GM21619 (cell line): Measurements from ENCODE around the gene NCOA7.
"Not testable (repeated sequence)": the region's sequence is repeated elsewhere in the genome, so short reads cannot be mapped to it uniquely, and the experiment has no call there.

Experiments used
- ATAC-seq: cut with Tn5 transposase; IDR thresholded peaks from one replicate; pipeline ENCODE4 v1.9.1; 2021; ENCODE audit not compliant: unreplicated experiment

The NCOA7 gene

GRCh38 chr6:125913864-125914351, 123.1 kb downstream of the NCOA7 start:
- no peak for ATAC-seq

GRCh38 chr6:125918230-125918629, 127.5 kb downstream of the NCOA7 start:
- ATAC-seq = no peak

DNA sequence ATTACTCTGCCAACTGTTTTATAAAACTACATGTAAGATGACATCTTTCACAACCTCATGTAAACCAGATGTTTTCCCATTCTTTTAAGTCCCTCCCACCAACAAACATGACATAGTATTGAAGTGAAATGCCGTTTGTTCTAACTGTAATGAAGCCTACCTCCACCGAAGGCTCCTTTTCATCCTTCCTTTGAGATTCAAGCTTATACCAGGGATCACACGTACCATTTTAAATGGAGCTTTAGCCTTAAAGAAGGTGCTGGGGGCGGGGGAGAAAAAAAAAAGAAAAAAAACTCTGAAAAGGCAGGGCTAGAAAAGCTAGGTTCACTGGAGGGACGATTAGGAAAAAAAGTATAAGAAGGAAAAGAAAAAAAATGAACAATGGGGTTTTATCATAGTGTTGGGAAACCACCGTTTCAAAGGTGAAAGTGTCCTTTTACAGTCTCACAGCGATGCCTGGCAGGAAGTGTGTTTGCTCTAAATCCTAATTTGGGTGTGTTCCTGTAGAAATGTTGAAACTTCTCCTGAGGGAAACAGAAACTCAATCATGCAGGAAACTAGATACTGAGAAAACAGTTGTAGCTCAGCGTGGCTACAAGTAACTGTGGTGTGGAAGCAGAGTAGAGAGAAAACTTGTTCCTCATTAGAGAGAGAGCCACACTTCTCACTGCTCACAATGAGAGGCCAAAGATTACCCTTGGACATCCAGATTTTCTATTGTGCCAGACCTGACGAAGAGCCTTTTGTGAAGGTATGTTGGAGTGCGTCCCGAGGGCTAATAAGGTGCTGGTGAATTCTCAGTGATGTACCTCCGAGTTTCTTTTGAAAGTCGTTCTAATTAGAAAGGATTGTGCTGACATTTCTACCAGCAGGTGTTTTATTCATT, 128.2 kb downstream of the NCOA7 start:
- ATAC-seq = peak; percentile 99

DNA sequence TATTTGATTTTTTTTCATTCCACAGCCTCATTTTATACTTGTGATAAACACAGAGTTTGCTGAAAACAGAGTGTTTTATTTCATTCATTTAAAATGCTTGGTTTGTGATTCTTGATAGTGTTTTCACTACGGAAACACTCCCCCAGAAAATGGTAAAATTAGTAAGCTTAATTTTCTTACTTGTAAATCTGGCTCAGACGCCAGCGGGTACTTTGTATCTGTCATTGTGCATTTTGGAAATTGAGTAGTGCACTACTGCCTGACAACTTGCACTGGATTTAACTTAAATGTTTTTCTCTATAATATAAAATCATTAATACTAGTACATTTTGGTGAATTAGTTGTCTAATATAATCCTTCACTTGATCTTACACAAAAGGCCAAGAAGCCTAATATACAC, 128.9 kb downstream of the NCOA7 start:
- no peak for ATAC-seq

- ATAC-seq = no peak
Measured at GRCh38 chr6:125922322-125922860, 131.6 kb downstream of the NCOA7 start.

DNA sequence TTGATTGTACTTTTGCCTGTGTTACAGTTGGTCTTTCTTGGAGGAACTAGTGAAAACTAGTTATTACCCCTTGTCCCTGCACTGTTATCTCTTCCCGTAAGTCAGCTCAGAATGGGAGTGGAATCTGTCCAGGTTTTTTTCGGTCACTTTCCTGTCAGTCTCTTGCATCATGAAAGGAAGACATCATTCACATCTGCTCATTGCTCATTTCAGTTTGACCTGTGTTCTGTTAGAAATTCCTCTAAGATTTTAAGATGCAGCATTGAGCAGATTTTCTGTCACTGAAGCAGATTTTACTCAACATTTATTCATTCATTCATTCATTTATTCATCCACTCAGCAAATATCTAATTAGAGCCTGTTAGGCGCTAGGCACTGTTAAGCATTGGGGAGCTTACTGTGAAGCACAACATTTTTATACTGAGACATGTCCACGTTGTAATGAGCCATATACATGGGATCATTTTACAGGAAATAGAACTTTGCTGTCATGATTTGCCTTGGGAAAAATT, 132.7 kb downstream of the NCOA7 start:
- ATAC-seq = no peak

DNA sequence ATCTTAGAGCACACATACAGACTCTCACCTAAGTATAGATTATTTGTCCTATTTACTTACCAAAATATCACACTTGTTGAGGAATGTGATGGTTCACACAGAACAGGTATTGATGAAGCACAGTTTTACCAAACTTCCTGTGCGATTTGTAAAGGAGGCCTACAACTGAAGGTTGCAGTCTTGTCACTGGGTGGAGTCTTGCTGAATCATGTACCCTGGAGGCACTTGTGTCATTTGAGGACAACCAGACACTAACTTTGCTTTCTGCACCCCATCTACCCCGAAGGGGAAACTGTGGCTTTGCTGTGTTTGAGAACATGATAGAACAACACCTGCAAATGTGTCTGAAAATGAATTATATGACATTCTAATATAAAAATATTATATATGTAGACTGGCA, 133.4 kb downstream of the NCOA7 start:
- ATAC-seq = no peak

DNA sequence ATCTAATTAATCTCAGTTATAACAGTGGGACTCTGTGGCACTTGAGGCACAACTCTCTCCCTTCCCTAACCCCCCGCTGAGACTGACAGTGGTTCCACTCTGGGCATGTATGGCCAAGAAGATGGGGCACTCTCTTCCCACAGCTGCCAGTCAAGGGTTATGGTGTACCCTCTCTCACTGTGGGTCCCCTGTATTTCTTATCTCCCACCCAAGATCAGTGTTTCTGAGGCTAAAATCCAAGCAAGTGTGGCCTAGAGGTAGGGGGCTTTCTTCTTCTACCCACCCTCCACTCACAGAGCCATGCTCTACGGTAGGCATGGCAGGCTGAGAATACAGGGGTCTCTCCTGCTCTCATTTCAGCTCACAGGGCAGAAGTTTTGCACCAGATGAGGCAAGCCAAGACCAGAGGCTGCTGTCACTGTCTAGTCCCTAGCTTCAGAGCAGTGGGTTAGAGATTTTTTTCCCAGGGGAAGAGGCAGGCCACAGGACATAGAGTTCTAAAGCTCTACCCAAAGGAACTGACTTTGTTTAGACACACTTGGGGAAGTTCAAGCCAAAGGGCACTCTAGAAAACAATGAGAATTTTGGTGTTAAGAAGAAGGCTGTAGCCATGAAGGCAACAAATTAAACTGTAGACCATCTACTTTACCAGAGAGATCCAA, 134.1 kb downstream of the NCOA7 start:
- ATAC-seq = no peak

DNA sequence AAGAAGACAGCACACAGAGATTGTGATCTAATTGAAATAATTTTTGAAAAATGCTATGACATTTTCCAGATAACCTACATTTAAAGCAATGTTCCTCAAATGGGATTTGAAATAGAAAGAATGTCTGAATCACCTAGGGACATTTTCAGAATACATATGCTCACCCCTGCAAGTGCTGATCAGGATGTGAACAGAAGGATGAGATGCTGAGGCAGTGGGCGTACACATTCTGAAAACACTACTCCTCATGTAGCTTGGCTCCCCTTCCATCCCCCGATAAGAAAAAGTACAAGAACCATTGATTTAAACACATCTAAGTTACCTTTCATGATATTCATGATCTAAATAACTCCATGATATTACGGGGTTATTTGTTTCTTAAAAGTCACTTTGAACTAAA, 136.0 kb downstream of the NCOA7 start:
- ATAC-seq = no peak

GRCh38 chr6:125927761-125928160, 137.0 kb downstream of the NCOA7 start:
- ATAC-seq = no peak

- no peak for ATAC-seq
Measured at GRCh38 chr6:125930765-125931418, 140.1 kb downstream of the NCOA7 start.

- peak; percentile 79 for ATAC-seq
Measured at GRCh38 chr6:125931733-125932450, 141.1 kb downstream of the NCOA7 start.

DNA sequence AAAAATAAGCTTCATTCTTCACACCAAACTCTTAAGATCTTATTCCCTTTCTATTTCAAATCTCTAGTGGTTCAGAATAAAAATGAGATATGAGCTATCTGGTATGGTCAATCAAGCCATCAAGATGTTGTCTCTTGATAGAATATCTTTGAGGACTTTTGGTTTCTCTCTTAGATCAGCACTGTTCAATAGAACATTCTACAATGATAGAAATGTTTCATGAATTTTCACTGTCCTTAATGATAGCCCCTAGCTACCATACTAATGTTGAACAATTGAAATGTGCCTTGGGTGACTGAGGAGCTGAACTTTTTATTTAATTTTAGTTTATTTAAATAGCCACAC, 141.7 kb downstream of the NCOA7 start:
- ATAC-seq = peak; percentile 12

- not testable (repeated sequence) for ATAC-seq
Measured at GRCh38 chr6:125935520-125935919, 144.8 kb downstream of the NCOA7 start.

DNA sequence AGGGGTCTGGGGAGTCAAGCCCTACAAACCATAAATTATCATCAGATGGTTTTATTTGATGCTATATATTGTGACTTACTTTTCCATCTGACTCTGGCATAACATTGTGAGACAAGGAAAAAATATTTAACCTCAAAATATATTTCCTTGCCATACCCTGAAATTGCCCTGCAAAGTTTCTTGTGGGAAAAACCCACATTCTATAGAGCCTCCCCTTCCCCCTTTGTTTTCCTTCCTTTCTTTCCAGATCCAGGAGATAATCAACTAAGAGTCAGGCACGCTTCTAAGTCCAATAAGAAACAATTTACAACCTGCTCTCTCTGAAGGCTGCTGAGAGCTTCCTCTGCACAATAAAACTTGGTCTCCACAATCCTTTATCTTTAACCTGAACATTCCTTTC, 148.3 kb downstream of the NCOA7 start:
- ATAC-seq = no peak

DNA sequence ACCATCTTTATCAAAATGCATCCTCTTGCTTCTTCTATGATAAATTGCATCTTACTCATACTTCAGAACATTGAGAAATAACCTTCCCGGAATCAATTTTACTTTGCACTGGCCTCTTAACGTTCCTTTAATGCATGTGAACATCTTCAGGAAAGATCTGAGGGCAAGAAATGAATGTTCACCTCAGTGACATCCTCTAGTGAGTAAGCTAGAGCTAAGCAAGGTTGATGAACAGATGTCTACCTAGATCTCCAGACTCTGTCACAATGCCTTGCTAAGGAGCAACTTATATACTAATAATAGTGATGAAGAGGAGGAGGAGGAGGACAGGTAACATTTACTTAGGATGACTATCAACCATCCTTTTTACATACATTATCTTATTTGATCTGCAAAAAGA, 149.0 kb downstream of the NCOA7 start:
- no peak for ATAC-seq

DNA sequence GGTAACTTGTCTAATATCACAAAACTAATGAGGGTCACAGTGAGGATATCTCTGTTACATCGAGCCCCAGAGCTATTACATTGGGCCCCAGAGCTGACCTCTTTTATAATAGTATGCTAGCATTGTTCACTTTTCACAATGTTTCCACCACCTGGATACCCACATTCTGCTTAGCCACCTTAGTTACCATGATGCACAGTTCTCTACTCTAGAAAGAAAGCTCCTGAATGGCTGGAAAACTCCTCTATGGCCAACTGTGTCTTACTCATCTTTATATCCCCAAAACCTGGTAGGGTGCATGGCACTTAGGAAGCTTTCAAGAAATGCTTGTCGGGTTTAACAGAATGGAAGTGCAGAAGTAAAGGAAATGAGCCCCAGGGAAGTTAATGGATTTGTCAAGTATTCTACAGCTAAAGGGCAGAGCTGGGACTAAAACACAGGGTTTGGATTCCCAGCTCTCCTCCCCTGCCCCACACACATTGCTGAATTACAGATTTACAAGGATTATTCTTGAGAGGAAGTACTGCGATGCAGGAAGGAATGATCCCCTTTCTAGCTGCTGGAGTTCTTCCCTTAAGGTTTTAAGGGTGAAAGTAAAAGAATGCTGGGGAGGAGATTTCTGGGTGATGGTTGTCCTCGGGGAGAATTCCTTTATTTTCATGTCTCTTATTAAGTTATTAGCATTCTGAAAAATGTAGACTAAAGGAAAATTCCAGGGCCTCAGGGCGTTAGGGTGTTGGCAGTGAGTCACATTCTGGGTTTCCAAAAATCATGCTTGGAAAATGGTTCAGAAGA, 149.7 kb downstream of the NCOA7 start:
- no peak for ATAC-seq

GRCh38 chr6:125942672-125943527, 152.1 kb downstream of the NCOA7 start:
- no peak for ATAC-seq
